Activated CD8-positive, alpha-beta memory T cell treated with anti-CD3 and anti-CD28 coated beads, Interleukin-2, amount 50 U/mL, for 24 hours (primary cell): Measurements from ENCODE around the gene INSRR.

Source experiments
- DNase-seq: peaks from one replicate; pipeline ENCODE4 v3.0.0-alpha.2; 2020; ENCODE audit errors: extremely low read depth

INSRR gene

DNA sequence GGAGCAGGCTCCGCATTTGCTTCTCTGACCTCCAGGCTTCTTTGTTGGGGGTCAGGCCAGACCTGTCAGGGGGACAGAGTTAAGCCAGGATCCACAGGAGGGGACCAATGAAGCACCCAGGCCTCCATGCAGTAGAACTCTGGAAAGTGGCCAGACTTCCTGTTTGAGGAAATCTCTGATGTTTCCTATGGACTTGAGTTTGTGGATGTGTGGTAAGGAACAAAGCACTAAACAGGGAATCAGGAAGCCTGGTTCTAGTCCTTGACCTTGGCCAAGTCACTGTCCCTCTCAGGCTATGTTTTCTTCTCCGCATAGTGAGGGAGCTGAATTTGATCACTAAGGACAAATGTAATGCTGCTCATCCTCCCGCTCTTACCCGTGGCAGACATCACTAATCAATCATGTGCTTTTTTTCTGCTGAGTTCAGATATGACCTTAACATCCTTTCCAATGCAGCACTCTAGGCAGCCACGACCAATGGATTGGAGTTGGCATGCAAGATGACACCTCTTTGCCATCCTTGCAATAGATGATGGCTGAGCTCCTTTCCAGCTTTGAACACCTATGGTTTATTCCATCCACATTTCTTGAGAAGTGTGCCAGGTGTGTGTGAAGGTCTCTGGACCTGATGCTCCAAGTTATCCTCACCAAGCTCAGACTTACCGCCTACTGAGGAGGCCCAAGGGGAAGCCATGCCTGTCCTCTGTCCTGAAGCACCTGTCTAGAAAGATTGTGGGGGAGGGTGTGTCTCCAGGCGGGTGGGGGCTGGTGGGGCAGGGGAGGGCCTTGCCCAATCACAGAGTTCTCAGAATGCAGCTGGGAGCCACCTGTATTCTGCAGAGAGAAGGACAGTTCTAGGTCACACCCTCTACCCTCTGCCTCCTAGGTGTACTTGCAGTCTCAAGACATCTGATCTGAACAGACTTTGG, 52.1 kb downstream of the INSRR start:
- no peak for DNase-seq

DNA sequence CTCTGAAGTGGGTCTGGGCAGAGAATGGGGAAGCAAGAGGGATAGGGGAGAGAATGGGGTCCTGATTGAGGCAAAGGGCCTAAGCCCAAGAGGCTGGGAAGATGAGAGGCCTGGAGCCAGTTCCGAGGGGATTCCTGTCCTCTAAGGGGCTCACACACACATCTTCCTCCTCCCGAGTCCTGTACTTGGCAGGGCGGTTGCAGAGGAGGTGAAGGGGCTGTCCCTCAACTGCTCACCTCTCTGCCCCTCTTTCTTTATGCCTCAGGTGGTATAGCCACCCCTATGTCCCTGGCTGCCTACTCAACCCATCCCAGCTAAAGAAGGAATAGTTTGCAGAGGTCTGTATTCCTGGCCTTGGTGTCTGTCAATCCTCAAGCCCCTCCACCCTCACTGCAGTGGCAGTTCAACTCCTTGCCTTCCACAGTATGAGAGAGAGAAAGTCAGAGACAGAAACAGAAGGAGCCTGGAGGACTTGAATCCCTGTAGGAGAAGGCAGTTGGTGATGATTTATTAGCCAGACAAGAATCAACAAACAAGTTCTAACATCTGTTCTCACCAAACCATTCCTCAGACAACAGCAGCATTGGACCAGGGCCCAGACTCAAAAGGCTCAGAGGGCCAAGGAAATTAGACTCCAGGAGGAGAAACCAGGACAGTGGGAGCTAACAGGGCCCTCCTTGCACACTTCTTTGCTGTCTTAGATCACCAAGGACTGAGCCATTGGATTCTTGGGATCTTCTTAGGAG, 53.0 kb downstream of the INSRR start:
- no peak for DNase-seq

- no peak for DNase-seq
These were observed 54.2 kb downstream of the INSRR start for GRCh38 chr1:156804572-156805243.

GRCh38 chr1:156804026-156804425, 54.9 kb downstream of the INSRR start:
- no peak for DNase-seq

GRCh38 chr1:156803086-156803851, 55.6 kb downstream of the INSRR start:
- no peak for DNase-seq

DNA sequence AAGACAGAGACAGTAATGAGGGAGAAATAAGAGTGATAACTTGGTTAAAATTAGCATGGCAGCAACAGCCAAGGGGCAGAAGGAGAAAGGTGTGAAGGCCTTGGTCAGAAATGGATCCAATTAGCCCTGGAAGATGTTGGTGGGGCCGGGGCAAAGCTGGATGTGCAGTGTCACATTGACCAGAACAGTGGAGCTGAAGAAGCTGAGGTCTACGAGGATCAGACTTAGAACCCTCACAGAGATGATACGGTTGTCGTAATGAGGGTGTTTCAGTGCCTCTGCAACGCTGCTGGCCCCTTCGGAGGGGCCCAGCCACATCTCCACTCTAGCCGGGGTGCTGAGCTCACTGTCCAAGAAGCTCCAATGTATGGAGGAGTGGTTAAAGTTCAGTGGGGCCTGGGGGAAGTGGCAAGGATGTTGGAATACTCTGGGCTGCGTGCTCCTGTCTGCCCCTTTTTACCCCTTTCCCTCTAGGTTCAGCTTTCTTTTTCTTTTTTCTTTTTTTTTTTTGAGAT, 56.4 kb downstream of the INSRR start:
- no peak for DNase-seq

GRCh38 chr1:156801409-156802121, 57.4 kb downstream of the INSRR start:
- no peak for DNase-seq

- DNase-seq: no peak
These were observed 61.6 kb downstream of the INSRR start for GRCh38 chr1:156797212-156797871.

DNA sequence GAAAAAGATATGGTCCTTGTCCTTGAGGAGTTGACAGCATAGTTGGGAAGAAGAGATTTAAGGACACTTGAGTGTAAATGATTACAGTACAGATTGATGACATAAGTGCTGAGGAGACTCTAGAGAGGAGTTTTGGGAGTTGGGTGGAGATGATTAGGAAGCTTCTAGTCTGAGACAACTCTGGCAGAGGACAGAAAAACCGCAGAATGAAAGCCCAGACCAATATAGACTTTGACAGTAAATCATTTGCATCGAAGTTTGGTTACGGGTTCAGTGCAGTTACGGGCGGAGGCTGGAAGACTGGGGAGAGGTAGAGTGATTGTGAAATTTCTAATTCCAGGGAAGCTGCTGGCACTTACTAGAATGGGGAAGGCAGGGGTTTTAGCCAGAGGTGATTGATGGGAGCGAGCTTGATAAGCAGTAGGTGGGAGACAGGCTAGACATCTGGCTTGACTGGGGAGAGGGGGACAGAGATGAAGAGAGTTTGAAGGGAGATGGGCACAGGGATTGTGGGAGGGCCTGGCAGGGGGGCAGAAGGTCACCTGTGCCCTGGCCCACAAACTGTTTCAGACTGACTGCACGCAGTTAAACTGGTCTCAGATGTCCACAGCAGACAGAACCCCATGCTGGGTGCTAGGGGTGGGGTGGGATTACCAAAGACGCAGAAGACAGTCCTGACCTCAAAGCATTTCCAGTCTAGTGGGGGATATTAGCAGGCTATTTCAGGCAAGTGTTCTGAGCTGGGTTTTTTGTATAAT, 62.4 kb downstream of the INSRR start:
- no peak for DNase-seq

DNA sequence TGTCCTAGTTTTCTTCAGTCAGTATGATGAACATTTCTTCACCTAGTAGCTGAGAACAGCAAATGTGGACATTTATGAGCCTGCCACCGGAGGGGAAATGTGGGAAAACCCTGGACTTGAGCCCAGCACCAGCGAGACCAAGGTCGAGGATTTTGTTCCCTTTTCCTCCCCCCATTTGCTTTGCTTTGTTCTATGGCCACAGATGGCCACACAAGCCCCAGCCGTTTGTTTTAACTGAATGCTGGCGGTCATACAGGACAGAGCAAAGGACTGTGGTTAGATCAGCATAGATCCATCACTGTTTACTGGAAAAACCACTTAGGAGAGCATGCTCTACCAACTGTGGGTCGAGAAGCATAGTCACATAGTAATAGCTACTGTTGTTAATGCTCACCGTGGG, 63.1 kb downstream of the INSRR start:
- no peak for DNase-seq

- no peak for DNase-seq
These were observed 63.6 kb downstream of the INSRR start for GRCh38 chr1:156795374-156795733.

DNA sequence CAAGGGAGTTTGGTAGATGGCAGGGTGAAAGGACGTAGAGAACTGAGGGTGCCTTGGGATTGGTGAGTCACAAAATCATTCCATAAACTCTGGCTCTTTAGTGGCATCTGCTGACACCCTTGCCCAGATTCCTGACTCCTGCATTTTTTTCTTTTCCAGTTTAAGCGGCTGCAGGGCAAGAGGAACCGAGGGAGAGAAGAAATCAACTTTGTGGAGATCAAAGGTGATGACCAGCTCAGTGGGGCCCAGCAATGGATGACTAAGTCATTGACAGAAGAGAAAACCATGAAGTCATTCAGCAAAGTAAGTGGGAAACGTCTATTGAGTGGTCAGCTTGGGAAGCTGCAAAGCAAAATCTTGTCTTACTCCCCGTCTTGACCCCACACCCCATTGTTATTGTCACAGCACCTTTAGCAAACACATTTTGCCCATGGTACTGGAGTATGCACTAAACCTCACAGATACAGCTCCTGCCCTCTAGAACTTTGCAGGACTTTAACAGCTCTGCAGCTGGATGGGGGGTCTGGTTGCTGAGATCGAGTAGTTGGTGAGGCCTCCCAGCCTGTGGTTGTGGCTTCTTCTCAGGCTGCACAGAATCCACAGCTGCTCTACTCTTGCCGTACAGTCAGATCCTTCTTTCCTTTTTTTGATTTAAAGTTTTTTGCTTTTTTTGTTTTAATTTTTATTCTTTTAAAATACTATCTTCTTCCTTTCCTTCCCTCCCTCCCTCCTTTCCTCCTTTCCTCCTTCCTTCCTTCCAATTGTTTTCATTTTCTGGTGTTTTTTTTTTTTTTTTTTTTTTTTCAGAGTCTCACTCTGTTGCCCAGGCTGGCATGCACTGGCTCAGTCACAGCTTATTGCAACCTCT, 64.2 kb downstream of the INSRR start:
- DNase-seq: no peak
